Measurements from ENCODE around the gene MYRIP.

GRCh38 chr3:40308725-40309417, 499.5 kb downstream of the MYRIP start:
- TF ChIP-seq CTCF (IDR thresholded peaks at IDR 0.05) (no peak), POLR2AphosphoS5 (IDR thresholded peaks at IDR 0.05) (no peak)
